PC-3 (cell line): Measurements from ENCODE around the gene ROGDI. TPM values are rescaled to one million over a fixed set of nuclear protein-coding genes. Genes with fewer than 3 reads are reported as not detected.

Experiments
- ATAC-seq: fragments of 200-7000 bp; cut with Tn5 transposase; 2 replicates; pipeline ENCODE4 v1.9.1; 2020; ENCODE audit warnings: mild to moderate bottlenecking, moderate library complexity
- BruUV-seq: library from RNA; stranded (reverse); fragments of 400-500 nt; replicated peaks from 2 replicates; lab custom pipeline; 2021; lab: Mats Ljungman, UMichigan
- CTCF ChIA-PET: fragments of 300-600 bp; sonication (Branson Sonifier 250); formaldehyde crosslinking; loops from one replicate; lab custom pipeline; 2022; ENCODE audit warnings: antibody characterized with exemption; lab: Charles Lee
- POLR2A ChIA-PET: fragments of 300-600 bp; sonication (Branson Sonifier 250); formaldehyde crosslinking; loops from one replicate; lab custom pipeline; 2022; ENCODE audit warnings: antibody characterized with exemption; ENCODE audit not compliant: unreplicated experiment; lab: Charles Lee
- DNase-seq: peaks from one replicate; pipeline ENCODE4 v3.0.0-alpha.2; 2015
- H2AFZ ChIP-seq: fragments of 300-600 bp; sonication (generic); 2 replicates; pipeline ENCODE4 v1.6.0; 2016; ENCODE audit warnings: antibody characterized with exemption, low read length
- H3F3A ChIP-seq: fragments of 300-600 bp; sonication (generic); one replicate; pipeline ENCODE4 v1.6.0; 2017; ENCODE audit warnings: antibody characterized with exemption, low read length, control low read depth, mild to moderate bottlenecking; ENCODE audit not compliant: unreplicated experiment
- H3K27ac ChIP-seq: fragments of 300-600 bp; sonication (generic); 2 replicates; pipeline ENCODE4 v1.5.1; 2016; ENCODE audit warnings: mild to moderate bottlenecking, low read length
- H3K27me3 ChIP-seq: fragments of 300-600 bp; sonication (generic); 2 replicates; pipeline ENCODE4 v1.6.1; 2016; ENCODE audit warnings: low read length, mixed read lengths
- H3K36me3 ChIP-seq: fragments of 300-600 bp; sonication (generic); 2 replicates; pipeline ENCODE4 v1.6.1; 2016; ENCODE audit warnings: low read depth, mixed run types, low read length, mixed read lengths
- H3K4me1 ChIP-seq: fragments of 300-600 bp; sonication (generic); 2 replicates; pipeline ENCODE4 v1.5.1; 2016; ENCODE audit warnings: low read length; ENCODE audit not compliant: insufficient read depth
- H3K4me2 ChIP-seq: fragments of 300-600 bp; sonication (generic); 2 replicates; pipeline ENCODE4 v1.6.0; 2016; ENCODE audit warnings: low read length
- H3K4me3 ChIP-seq: fragments of 300-600 bp; sonication (generic); 2 replicates; pipeline ENCODE4 v1.5.1; 2016; ENCODE audit warnings: mild to moderate bottlenecking, low read length, mixed read lengths
- H3K79me2 ChIP-seq: fragments of 300-600 bp; sonication (generic); 2 replicates; pipeline ENCODE4 v1.6.1; 2017; ENCODE audit warnings: low read length, mixed read lengths
- H3K9ac ChIP-seq: fragments of 300-600 bp; sonication (generic); 2 replicates; pipeline ENCODE4 v1.6.0; 2016; ENCODE audit warnings: mild to moderate bottlenecking, low read length
- H3K9me2 ChIP-seq: fragments of 300-600 bp; sonication (generic); replicated peaks from 2 replicates; pipeline ENCODE4 v1.6.1; 2016; ENCODE audit warnings: mixed run types, low read length, mixed read lengths
- H3K9me3 ChIP-seq: fragments of 300-600 bp; sonication (generic); 2 replicates; pipeline ENCODE4 v1.6.1; 2016; ENCODE audit warnings: low read length, mixed read lengths
- H4K20me1 ChIP-seq: fragments of 300-600 bp; sonication (generic); 2 replicates; pipeline ENCODE4 v1.6.1; 2016; ENCODE audit warnings: low read length, mixed read lengths
- EZH2 ChIP-seq: fragments of 300-600 bp; sonication (generic); IDR thresholded peaks from one replicate; pipeline ENCODE4 v1.6.1; 2017; ENCODE audit warnings: antibody characterized with exemption, mild to moderate bottlenecking, low read length; ENCODE audit not compliant: unreplicated experiment
- EZH2phosphoT487 ChIP-seq: fragments of 300-600 bp; sonication (generic); IDR thresholded peaks from 2 replicates; pipeline ENCODE4 v1.6.1; 2018; ENCODE audit warnings: mild to moderate bottlenecking, antibody characterized with exemption, low read length, borderline replicate concordance
- intact Hi-C: fragments of 100-400 bp; cut with micrococcal nuclease; formaldehyde crosslinking; loops from 2 replicates; pipeline ENCODE4 v1.9.0; 2023
- total RNA-seq: library from RNA; depleted of rRNA; stranded (reverse); fragments of >200 nt; gene quantifications from 2 replicates; pipeline ENCODE4 v1.2.3, GENCODE V29; 2014
- TF ChIP-seq, protein P1 (sequence below): fragments of 300-600 bp; sonication (generic); conservative IDR thresholded peaks from 2 replicates; pipeline ENCODE4 v1.5.1; 2017; ENCODE audit warnings: antibody characterized with exemption, low read depth, mild to moderate bottlenecking, low read length

Gene ROGDI
- total RNA-seq, 1 experiment from 2014 or later = 23.3 TPM

DNA sequence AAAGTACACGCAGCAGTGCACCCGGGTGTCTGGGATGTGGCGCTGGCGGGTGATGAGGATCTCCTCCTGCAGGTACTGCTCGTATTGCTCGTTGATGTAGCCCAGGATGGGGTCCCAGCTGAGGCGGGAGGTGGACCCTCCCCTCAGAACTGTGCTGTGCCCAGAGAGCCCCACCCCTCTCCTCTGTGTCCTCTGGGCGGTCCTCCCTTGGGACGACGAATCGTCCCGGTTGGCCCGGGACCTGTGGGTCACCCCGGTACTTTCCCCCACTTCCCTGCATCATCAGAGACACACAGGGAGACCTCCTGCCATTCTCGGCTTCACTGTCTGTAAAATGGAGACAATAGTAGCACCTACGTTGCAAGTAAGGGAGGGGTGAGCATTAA, 18.5 kb downstream of the ROGDI start:
- no peak overlapping the region for H3K4me3 ChIP-seq
- H2AFZ ChIP-seq = no peak overlapping the region
- no peaks in the 10 kb centered on the region for H3F3A ChIP-seq
- H3K27ac ChIP-seq = no peak overlapping the region
- H3K27me3 ChIP-seq = no peaks in the 10 kb centered on the region
- no peaks in the 10 kb centered on the region for H3K36me3 ChIP-seq
- ATAC-seq = no peak
- intact Hi-C loops = no loop called here
- H3K4me1 ChIP-seq = peaks cover 5% of the 10 kb centered on the region; the same call in 1 of the 2 replicates
- H4K20me1 ChIP-seq = no peaks in the 10 kb centered on the region
- no peaks in the 10 kb centered on the region for H3K79me2 ChIP-seq
- ChIA-PET CTCF (no interaction called here), POLR2A (no interaction called here)
- H3K4me2 ChIP-seq = no peak overlapping the region
- DNase-seq = no peak
- no TSS peak for BruUV-seq
- H3K9me3 ChIP-seq = no peaks in the 10 kb centered on the region
- H3K9me2 ChIP-seq = no peaks in the 10 kb centered on the region
- no peak for TF ChIP-seq EZH2
- TF ChIP-seq, protein P1, sequence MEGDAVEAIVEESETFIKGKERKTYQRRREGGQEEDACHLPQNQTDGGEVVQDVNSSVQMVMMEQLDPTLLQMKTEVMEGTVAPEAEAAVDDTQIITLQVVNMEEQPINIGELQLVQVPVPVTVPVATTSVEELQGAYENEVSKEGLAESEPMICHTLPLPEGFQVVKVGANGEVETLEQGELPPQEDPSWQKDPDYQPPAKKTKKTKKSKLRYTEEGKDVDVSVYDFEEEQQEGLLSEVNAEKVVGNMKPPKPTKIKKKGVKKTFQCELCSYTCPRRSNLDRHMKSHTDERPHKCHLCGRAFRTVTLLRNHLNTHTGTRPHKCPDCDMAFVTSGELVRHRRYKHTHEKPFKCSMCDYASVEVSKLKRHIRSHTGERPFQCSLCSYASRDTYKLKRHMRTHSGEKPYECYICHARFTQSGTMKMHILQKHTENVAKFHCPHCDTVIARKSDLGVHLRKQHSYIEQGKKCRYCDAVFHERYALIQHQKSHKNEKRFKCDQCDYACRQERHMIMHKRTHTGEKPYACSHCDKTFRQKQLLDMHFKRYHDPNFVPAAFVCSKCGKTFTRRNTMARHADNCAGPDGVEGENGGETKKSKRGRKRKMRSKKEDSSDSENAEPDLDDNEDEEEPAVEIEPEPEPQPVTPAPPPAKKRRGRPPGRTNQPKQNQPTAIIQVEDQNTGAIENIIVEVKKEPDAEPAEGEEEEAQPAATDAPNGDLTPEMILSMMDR = no peak
- TF ChIP-seq EZH2phosphoT487 = no peak
- H3K9ac ChIP-seq = no peak overlapping the region

DNA sequence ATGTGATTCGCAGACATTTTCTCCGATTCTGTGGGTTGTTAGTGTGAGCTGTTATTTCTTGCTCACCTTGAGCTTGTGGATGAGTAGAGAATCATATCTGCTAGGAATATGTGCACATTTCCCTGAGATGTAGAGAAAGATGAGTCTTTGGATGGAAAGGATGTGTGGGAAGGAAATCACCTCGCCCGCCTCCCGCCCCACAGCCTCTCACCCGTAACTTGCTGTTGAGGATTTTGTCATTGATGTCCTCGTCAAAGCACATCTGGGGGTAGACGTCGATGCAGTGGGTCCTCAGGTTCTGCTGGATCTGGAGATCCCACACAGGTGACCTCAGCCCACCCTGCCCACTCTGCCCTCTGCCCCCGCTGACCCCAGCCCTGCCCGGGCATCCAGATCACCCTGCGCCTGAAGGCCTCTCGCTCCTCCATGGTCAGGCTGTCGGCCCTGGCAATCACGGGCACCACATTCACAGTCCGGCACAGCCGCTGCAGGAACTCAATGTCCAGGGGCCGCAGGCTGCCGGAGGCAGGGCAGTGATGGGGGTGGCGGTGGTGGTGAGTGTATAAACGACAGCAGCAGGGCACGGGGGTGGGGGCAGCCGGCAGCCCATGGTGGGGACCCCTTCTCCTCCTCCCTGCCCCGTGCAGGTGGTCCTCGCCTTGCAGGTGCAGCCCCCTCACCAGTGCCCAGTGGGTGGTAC, 19.0 kb downstream of the ROGDI start:
- no peak overlapping the region for H3K27ac ChIP-seq
- no peak for ATAC-seq
- no peak overlapping the region for H2AFZ ChIP-seq
- H3F3A ChIP-seq = no peaks in the 10 kb centered on the region
- no TSS peak for BruUV-seq
- no peaks in the 10 kb centered on the region for H3K9me3 ChIP-seq
- ChIA-PET CTCF (no interaction called here), POLR2A (no interaction called here)
- no peaks in the 10 kb centered on the region for H3K79me2 ChIP-seq
- H3K4me2 ChIP-seq = no peak overlapping the region
- no peaks in the 10 kb centered on the region for H3K36me3 ChIP-seq
- H3K4me3 ChIP-seq = no peak overlapping the region
- peaks cover 5% of the 10 kb centered on the region; the same call in 1 of the 2 replicates for H3K4me1 ChIP-seq
- DNase-seq = no peak
- no peaks in the 10 kb centered on the region for H3K27me3 ChIP-seq
- no peak overlapping the region for H3K9ac ChIP-seq
- H4K20me1 ChIP-seq = no peaks in the 10 kb centered on the region
- intact Hi-C loops = no loop called here
- TF ChIP-seq, protein P1 = no peak
- TF ChIP-seq EZH2phosphoT487 = no peak
- TF ChIP-seq EZH2 = no peak
- no peaks in the 10 kb centered on the region for H3K9me2 ChIP-seq

DNA sequence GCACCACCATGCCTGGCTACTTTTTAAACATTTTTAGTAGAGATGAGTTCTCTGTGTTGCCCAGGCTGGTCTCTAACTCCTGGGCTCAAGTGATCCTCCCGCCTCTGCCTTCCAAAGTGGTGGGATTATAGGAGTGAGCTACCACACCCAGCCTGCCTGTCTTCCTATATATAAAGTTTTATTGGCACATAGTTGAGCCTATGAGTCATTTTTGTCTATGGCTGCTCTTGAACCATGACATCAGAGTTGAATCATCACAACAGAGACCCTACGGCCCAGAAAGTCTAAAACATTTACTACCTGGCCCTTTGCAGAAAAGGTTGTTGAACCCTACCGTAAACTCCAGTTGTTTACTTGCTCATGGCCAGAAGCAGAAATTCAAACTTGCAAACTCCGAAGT, 22.2 kb downstream of the ROGDI start:
- no peak for ATAC-seq
- peak; percentile 38 for DNase-seq
- H3K4me1 ChIP-seq = peaks cover 5% of the 10 kb centered on the region; the same call in 1 of the 2 replicates
- H3F3A ChIP-seq = no peaks in the 10 kb centered on the region
- POLR2A ChIA-PET = no interaction called here
- no peak overlapping the region for H2AFZ ChIP-seq
- no peaks in the 10 kb centered on the region for H4K20me1 ChIP-seq
- no peaks in the 10 kb centered on the region for H3K9me2 ChIP-seq
- no peak overlapping the region for H3K27ac ChIP-seq
- intact Hi-C loops = no loop called here
- BruUV-seq = no TSS peak
- TF ChIP-seq EZH2phosphoT487 = no peak
- TF ChIP-seq, protein P1 = no peak
- no peak for TF ChIP-seq EZH2
- CTCF ChIA-PET = no interaction called here
- H3K4me2 ChIP-seq = no peak overlapping the region
- no peaks in the 10 kb centered on the region for H3K27me3 ChIP-seq
- H3K4me3 ChIP-seq = no peak overlapping the region
- H3K36me3 ChIP-seq = no peaks in the 10 kb centered on the region
- no peaks in the 10 kb centered on the region for H3K9me3 ChIP-seq
- no peaks in the 10 kb centered on the region for H3K79me2 ChIP-seq
- no peak overlapping the region for H3K9ac ChIP-seq
